ENCODE data around the gene PDE11A.
"Not testable (repeated sequence)": the region's sequence is repeated elsewhere in the genome, so short reads cannot be mapped to it uniquely, and the experiment has no call there.

PDE11A gene

GRCh38 chr2:178043266-178043665, 29.3 kb downstream of the PDE11A start:
- no peak for TF ChIP-seq CTCF (conservative IDR thresholded peaks at IDR 0.05; ENCODE audit: low read depth, low read length)
- DNase-seq (ENCODE audit: low read depth) = no peak

GRCh38 chr2:178033583-178033982, 39.0 kb downstream of the PDE11A start:
- not testable (repeated sequence) for H3K4me3 ChIP-seq (ENCODE audit: low read depth, low read length); DNase-seq (ENCODE audit: low read depth)

More at GRCh38 chr2:178043266-178043665, 29.3 kb downstream of the PDE11A start:
- no peak overlapping the region for H3K4me3 ChIP-seq (ENCODE audit: low read depth, low read length)

DNA sequence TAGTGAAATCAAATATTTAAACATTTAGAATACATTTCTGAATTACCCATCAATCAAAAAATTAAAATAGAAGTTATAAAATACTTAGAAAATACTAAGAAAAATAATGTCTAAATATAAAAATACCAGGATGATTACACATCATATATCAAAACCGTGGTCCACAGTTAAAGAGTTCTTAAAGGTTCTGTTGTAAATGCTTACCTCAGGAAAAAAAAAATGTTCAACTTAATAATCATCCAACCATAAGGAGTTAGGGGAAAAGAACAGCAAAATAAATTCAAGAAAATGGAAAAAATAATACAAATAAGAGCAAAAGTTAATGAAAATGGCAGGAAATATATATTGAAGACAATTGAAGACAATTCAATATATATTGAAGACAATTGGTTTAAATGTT, 43.2 kb downstream of the PDE11A start:
- no peak overlapping the region for H3K4me3 ChIP-seq (ENCODE audit: low read depth, low read length)
- no peak for DNase-seq (ENCODE audit: low read depth)
- no peak for TF ChIP-seq CTCF (conservative IDR thresholded peaks at IDR 0.05; ENCODE audit: low read depth, low read length)

DNA sequence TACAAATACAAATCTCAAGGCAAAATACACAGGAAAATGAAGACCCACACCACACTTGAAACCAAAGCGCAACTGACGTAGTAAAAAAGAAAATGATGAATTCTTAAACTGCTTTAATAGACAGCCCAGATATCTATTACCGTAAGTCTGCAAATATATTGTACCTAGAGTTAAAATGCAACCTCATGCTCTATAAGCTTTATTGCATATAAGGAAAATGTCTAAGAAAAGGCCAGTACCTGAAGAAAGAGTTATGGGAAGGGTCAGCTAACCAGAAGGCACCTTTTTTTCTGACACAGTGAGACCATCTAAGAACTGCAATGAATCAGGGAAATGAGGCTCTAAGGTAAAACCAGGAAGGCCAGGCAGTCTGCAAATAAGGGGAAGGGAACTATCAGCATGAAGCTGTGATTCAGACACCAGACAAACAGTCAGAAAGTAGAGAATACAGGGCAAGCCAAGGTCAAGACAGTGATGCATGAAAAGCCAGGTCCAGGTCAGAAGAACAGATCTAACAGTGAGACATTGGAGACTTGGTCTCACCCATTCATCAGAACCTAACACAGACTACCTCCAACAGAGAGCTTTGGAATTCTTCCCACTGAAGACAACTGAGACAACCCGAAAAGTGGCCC, 46.9 kb downstream of the PDE11A start:
- no peak overlapping the region for H3K4me3 ChIP-seq (ENCODE audit: low read depth, low read length)
- no peak for DNase-seq (ENCODE audit: low read depth)
- no peak for TF ChIP-seq CTCF (conservative IDR thresholded peaks at IDR 0.05; ENCODE audit: low read depth, low read length)

DNA sequence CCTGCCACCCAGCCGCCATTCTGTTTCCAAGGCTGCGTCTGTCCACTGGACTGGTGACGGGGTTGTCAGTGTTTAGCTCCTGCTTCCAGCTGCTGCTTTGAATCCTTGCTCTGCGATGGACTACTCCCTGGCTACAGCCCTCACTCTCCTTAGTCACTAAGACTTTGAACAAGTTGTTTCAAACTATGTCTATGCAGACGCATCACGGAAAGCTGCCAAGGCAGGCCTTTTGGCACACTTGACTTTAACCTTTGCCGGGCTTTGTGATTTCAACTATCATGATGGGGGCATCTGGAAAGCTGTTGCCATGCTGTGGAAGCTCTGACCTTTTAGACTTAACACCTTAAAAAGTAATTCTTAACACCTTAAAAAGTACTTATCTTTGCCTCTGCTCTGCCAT, 54.4 kb downstream of the PDE11A start:
- no peak for TF ChIP-seq CTCF (conservative IDR thresholded peaks at IDR 0.05; ENCODE audit: low read depth, low read length)
- no peak for DNase-seq (ENCODE audit: low read depth)
- H3K4me3 ChIP-seq (ENCODE audit: low read depth, low read length) = no peak overlapping the region

GRCh38 chr2:178016612-178017011, 56.0 kb downstream of the PDE11A start:
- TF ChIP-seq CTCF (conservative IDR thresholded peaks at IDR 0.05; ENCODE audit: low read depth, low read length) = no peak
- no peak for DNase-seq (ENCODE audit: low read depth)
- no peak overlapping the region for H3K4me3 ChIP-seq (ENCODE audit: low read depth, low read length)

DNA sequence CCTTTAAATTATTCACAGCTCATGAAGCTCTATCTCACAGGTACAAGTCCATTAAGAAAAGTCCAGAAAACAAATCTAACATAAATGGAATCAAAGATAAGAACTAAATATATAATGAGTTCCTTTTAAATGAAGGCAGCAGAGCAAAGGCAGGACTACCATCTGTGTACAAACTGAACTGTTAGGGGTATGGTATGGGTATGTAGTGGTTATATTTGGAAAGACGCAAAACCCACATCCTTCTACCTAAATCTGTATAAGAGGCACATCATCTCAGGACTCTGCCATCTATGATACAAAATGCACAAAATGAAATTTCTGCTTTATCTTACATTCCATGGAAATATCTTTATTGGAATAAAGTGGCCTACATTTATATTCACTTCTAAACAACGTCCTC, 59.9 kb downstream of the PDE11A start:
- no peak for DNase-seq (ENCODE audit: low read depth)
- H3K4me3 ChIP-seq (ENCODE audit: low read depth, low read length) = no peak overlapping the region
- TF ChIP-seq CTCF (conservative IDR thresholded peaks at IDR 0.05; ENCODE audit: low read depth, low read length) = no peak

Data from choroid plexus epithelial cell (primary cell).